GM12801 (cell line): ENCODE results near the gene MAGED1.

ENCODE experiments used
- TF ChIP-seq, protein P1 (sequence below): IDR thresholded peaks from one replicate; pipeline ENCODE4 v1.5.1; 2011; ENCODE audit warnings: control low read depth; ENCODE audit not compliant: insufficient read length; ENCODE audit errors: extremely low read depth

MAGED1 gene, protein sequence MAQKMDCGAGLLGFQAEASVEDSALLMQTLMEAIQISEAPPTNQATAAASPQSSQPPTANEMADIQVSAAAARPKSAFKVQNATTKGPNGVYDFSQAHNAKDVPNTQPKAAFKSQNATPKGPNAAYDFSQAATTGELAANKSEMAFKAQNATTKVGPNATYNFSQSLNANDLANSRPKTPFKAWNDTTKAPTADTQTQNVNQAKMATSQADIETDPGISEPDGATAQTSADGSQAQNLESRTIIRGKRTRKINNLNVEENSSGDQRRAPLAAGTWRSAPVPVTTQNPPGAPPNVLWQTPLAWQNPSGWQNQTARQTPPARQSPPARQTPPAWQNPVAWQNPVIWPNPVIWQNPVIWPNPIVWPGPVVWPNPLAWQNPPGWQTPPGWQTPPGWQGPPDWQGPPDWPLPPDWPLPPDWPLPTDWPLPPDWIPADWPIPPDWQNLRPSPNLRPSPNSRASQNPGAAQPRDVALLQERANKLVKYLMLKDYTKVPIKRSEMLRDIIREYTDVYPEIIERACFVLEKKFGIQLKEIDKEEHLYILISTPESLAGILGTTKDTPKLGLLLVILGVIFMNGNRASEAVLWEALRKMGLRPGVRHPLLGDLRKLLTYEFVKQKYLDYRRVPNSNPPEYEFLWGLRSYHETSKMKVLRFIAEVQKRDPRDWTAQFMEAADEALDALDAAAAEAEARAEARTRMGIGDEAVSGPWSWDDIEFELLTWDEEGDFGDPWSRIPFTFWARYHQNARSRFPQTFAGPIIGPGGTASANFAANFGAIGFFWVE

DNA sequence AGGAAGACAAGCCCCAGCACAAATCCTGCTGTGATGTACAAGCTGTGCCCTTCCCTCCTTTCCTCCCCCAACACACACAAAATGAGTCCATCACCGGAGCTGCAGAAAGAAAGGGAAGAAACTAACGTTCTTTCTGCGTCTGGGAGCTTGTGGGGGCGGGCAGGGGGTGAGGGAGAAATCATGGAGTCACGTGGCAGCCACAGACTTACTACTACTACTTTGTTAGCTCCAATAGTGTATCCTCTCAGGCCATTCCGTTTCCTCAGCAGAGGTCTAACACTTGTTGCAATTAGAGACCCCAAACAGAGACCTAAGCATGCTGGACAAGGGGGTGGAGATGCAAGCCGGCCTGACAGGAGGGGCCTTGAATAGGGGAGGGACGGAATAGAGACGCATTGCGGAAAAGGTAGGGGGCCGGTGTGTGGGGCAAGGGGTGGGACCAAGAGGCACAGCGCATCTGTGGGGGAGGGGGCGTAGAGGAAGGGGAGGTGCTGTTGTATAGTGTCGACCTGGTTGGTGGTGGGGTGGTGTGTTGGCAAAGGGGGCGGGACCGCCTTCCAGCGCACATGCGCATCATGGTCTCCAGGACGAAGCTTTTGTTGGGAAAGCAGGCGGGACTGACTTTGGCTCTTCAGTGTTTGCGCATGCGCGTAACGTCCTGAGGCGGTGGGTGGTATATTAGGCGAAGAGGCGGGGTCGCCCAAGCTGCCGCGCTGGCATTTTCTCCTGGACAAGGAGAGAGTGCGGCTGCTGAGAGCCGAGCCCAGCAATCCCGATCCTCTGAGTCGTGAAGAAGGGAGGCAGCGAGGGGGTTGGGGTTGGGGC is at the start of gene MAGED1:
TSS of gene MAGED1 (plus strand) at position 703 of the 825 bp plus-strand sequence. CDS start 682 bp downstream, outside the sequence.
- TF ChIP-seq, protein P1, sequence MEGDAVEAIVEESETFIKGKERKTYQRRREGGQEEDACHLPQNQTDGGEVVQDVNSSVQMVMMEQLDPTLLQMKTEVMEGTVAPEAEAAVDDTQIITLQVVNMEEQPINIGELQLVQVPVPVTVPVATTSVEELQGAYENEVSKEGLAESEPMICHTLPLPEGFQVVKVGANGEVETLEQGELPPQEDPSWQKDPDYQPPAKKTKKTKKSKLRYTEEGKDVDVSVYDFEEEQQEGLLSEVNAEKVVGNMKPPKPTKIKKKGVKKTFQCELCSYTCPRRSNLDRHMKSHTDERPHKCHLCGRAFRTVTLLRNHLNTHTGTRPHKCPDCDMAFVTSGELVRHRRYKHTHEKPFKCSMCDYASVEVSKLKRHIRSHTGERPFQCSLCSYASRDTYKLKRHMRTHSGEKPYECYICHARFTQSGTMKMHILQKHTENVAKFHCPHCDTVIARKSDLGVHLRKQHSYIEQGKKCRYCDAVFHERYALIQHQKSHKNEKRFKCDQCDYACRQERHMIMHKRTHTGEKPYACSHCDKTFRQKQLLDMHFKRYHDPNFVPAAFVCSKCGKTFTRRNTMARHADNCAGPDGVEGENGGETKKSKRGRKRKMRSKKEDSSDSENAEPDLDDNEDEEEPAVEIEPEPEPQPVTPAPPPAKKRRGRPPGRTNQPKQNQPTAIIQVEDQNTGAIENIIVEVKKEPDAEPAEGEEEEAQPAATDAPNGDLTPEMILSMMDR, result no peak

DNA sequence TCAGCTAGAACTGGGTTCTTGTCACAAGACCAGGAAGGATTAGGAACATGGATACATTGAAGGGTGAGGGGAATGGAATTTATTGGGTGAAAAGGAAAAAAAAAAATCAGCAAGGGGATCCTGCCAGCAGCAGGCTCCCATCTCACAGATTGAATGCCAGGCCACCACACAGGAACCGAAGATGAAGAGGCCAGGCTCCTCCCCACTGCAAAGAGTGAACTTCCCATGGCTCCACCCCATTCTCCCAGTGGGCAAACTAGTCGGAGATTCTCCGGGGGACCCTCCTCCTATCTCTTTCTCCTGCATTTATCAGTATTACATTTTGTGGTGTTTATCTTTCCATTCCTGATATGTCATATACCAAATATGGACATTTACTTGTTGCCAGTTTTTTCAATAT is 46.0 kb upstream of the MAGED1 start:
- TF ChIP-seq, protein P1, result no peak

DNA sequence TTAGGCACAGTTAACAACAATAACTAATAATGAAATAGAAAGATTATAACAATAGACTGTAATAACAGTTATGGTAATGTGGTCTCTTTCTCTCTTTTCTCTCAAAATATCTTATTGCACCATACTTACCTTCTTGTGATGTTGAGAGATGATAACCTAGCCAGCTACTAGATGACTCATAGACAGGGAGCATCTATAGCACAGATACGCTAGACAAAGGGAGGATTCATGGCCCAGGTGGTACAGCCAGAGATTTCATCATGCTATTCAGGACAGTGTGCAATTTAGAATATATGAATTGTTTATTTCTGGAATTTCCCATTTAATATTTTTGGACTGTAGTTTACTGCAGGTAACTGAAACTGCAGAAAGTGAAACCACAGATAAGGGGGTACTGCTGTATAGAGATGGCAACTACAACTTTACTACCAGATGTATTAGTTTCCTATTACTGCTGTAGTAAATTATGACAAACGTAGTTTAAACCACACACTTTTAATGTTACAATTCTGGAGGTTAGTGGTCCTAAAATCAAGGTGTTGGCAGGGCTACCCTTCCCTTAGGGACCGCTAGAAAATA is 41.8 kb upstream of the MAGED1 start:
- TF ChIP-seq, protein P1, result no peak

DNA sequence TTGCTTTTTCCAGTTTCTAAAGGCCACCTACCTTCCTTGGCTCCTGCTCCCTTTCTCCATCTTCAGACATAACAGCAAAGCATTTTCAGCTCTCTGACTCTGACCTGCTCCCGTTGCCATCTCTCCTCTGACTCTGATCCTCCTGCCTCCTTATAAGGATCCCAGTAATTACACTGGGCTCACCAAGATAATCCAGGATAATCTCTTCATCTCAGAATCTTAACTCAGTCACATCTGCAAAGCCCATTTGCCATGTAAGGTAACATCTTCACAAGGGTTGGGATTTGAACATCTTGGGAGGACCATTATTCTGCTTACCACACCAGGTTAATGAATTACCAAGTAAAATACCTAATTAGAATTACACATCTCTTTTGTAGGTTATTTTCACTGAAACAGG is 41.3 kb upstream of the MAGED1 start:
- TF ChIP-seq, protein P1, result no peak

DNA sequence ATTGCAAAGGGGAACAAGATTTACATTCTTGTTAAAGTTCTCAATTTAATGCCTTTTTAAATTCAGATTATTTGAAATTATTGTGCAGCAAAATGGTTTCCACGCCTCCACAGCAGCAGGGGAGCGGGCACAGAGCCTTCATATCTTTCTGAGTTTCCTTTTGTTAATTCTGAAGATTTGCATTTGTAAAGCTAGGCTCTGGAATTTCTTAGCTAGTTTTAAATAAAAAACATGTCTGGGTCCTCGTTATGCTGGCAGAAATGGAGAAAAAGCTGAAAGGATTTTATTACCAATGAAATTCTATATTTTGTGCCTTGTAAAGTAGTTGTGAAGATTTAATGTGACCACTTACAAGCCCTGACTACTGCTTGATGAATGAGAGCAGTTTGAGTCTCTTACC is 40.8 kb upstream of the MAGED1 start:
- TF ChIP-seq, protein P1, result no peak

DNA sequence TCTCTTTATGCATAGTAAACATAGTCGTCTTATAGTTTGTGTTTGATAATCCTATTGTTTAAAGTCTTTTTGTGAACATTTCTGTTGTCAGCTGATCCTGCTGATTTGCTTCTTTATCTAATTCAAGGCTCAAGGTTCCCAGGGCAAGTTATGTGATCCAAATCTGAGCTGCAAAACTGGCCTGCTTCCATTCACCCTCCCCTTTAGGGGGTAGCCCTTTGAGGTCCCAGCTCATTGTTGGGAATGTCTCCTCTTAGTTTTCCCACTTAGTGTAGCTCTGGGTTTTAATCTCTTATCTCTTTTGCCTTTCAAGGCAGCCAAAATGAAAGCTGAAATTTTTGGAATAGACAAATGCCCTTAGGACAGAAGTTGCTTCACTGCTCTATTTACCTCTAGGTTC is 40.2 kb upstream of the MAGED1 start:
- TF ChIP-seq, protein P1, result no peak
